ENCODE data around the gene DHTKD1.
"Not testable (repeated sequence)": the region's sequence is repeated elsewhere in the genome, so short reads cannot be mapped to it uniquely, and the experiment has no call there.

DHTKD1 gene

GRCh38 chr10:12062754-12063482 is 5.8 kb upstream of the DHTKD1 start:
- H3K9me3 ChIP-seq (ENCODE audit: control insufficient read depth in 5 of 5, low read length in 5 of 5): no peaks in the 10 kb centered on the region
- no peak overlapping the region for H3K27ac ChIP-seq (ENCODE audit: low read depth, low read length)
- no peaks in the 10 kb centered on the region for H3K36me3 ChIP-seq (ENCODE audit: control insufficient read depth in 5 of 5, insufficient read depth in 5 of 5, low read length in 5 of 5)
- no peak overlapping the region for H3K4me3 ChIP-seq (ENCODE audit: low read depth in 1 of 5, low read length in 5 of 5)
- H3K9ac ChIP-seq (ENCODE audit: low read length in 5 of 5): no peak overlapping the region
- no peaks in the 10 kb centered on the region for H3K4me1 ChIP-seq (ENCODE audit: control insufficient read depth in 5 of 5, insufficient read depth in 5 of 5, low read length in 5 of 5)
- H3K27me3 ChIP-seq (ENCODE audit: control insufficient read depth in 5 of 5, insufficient read depth in 4 of 5, low read length in 5 of 5): no peaks in the 10 kb centered on the region

GRCh38 chr10:12063483-12063818 is 5.3 kb upstream of the DHTKD1 start:
- H3K9me3 ChIP-seq (ENCODE audit: control insufficient read depth in 5 of 5, low read length in 5 of 5): no peaks in the 10 kb centered on the region
- no peak overlapping the region for H3K9ac ChIP-seq (ENCODE audit: low read length in 5 of 5)
- no peak overlapping the region for H3K27ac ChIP-seq (ENCODE audit: low read depth, low read length)
- no peaks in the 10 kb centered on the region for H3K27me3 ChIP-seq (ENCODE audit: control insufficient read depth in 5 of 5, insufficient read depth in 4 of 5, low read length in 5 of 5)
- no peaks in the 10 kb centered on the region for H3K36me3 ChIP-seq (ENCODE audit: control insufficient read depth in 5 of 5, insufficient read depth in 5 of 5, low read length in 5 of 5)
- H3K4me3 ChIP-seq (ENCODE audit: low read depth in 1 of 5, low read length in 5 of 5): no peak overlapping the region
- peaks cover 0 to 4% (median 3%) of the 10 kb centered on the region in 5 donors for H3K4me1 ChIP-seq (ENCODE audit: control insufficient read depth in 5 of 5, insufficient read depth in 5 of 5, low read length in 5 of 5)

GRCh38 chr10:12067336-12067735 is 1.4 kb upstream of the DHTKD1 start:
- Histone ChIP-seq H3K9me3 (ENCODE audit: control insufficient read depth in 5 of 5, low read length in 5 of 5) (no peaks in the 10 kb centered on the region), H3K36me3 (ENCODE audit: control insufficient read depth in 5 of 5, insufficient read depth in 5 of 5, low read length in 5 of 5) (no peaks in the 10 kb centered on the region), H3K4me3 (ENCODE audit: low read depth in 1 of 5, low read length in 5 of 5) (no peak overlapping the region), H3K27ac (ENCODE audit: low read depth, low read length) (no peak overlapping the region), H3K4me1 (ENCODE audit: control insufficient read depth in 5 of 5, insufficient read depth in 5 of 5, low read length in 5 of 5) (peaks cover 0 to 16% (median 13%) of the 10 kb centered on the region in 5 donors), H3K9ac (ENCODE audit: low read length in 5 of 5) (no peak overlapping the region), H3K27me3 (ENCODE audit: control insufficient read depth in 5 of 5, insufficient read depth in 4 of 5, low read length in 5 of 5) (no peaks in the 10 kb centered on the region)

DNA sequence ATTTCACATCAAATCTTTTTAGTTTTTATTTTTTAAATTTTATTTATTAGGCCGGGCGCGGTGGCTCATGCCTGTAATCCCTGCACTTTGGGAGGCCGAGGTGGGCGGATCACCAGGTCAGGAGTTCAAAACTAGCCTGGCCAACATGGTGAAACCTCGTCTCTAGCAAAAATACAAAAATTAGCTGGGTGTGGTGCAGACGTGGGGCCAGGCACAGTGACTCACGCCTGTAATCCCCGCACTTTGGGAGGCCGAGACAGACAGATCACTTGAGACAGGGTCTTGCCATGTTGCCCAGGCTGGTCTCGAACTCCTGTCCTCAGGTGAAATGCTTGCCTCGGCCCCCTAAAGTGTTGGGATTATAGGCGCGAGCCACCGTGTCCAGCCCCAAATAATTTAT is 2.7 kb downstream of the DHTKD1 start:
- H3K9ac ChIP-seq (ENCODE audit: low read length in 5 of 5); H3K27me3 ChIP-seq (ENCODE audit: control insufficient read depth in 5 of 5, insufficient read depth in 4 of 5, low read length in 5 of 5); H3K36me3 ChIP-seq (ENCODE audit: control insufficient read depth in 5 of 5, insufficient read depth in 5 of 5, low read length in 5 of 5); H3K4me3 ChIP-seq (ENCODE audit: low read depth in 1 of 5, low read length in 5 of 5); H3K9me3 ChIP-seq (ENCODE audit: control insufficient read depth in 5 of 5, low read length in 5 of 5); H3K27ac ChIP-seq (ENCODE audit: low read depth, low read length): not testable (repeated sequence)
- H3K4me1 ChIP-seq (ENCODE audit: control insufficient read depth in 5 of 5, insufficient read depth in 5 of 5, low read length in 5 of 5): peaks cover 0 to 16% (median 13%) of the 10 kb centered on the region in 5 donors

DNA sequence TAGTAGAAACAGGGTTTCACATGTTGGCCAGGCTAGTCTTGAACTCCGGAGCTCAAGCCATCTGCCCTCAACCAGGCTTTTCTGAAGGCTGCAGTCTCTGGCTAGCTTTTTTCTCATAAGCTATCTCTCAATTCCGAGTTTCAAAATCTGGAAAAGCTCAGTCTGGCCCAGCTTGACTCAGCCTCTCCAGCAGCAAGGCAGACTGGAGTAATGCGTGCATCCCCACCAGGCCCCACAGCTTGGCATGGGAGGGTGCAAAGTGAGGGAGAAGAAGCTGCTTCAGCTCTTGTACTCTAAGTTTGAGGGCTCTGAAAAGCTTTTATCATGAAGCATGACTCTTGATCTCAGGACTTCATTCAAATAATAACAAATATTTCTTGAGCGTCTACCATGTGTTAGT is 4.8 kb downstream of the DHTKD1 start:
- Histone ChIP-seq H3K27ac (ENCODE audit: low read depth, low read length) (no peak overlapping the region), H3K36me3 (ENCODE audit: control insufficient read depth in 5 of 5, insufficient read depth in 5 of 5, low read length in 5 of 5) (peaks cover 0 to 7% (median 3%) of the 10 kb centered on the region in 5 donors), H3K27me3 (ENCODE audit: control insufficient read depth in 5 of 5, insufficient read depth in 4 of 5, low read length in 5 of 5) (no peaks in the 10 kb centered on the region), H3K9ac (ENCODE audit: low read length in 5 of 5) (no peak overlapping the region), H3K4me1 (ENCODE audit: control insufficient read depth in 5 of 5, insufficient read depth in 5 of 5, low read length in 5 of 5) (peaks cover 0 to 12% (median 10%) of the 10 kb centered on the region in 5 donors), H3K4me3 (ENCODE audit: low read depth in 1 of 5, low read length in 5 of 5) (no peak overlapping the region), H3K9me3 (ENCODE audit: control insufficient read depth in 5 of 5, low read length in 5 of 5) (no peaks in the 10 kb centered on the region)

GRCh38 chr10:12077580-12078180 is 8.9 kb downstream of the DHTKD1 start:
- no peak overlapping the region for H3K27ac ChIP-seq (ENCODE audit: low read depth, low read length)
- no peak overlapping the region for H3K9ac ChIP-seq (ENCODE audit: low read length in 5 of 5)
- peaks cover 0 to 16% (median 9%) of the 10 kb centered on the region in 5 donors for H3K36me3 ChIP-seq (ENCODE audit: control insufficient read depth in 5 of 5, insufficient read depth in 5 of 5, low read length in 5 of 5)
- H3K4me1 ChIP-seq (ENCODE audit: control insufficient read depth in 5 of 5, insufficient read depth in 5 of 5, low read length in 5 of 5): no peaks in the 10 kb centered on the region
- H3K9me3 ChIP-seq (ENCODE audit: control insufficient read depth in 5 of 5, low read length in 5 of 5): no peaks in the 10 kb centered on the region
- H3K27me3 ChIP-seq (ENCODE audit: control insufficient read depth in 5 of 5, insufficient read depth in 4 of 5, low read length in 5 of 5): no peaks in the 10 kb centered on the region
- H3K4me3 ChIP-seq (ENCODE audit: low read depth in 1 of 5, low read length in 5 of 5): no peak overlapping the region

GRCh38 chr10:12081470-12081869 is 12.7 kb downstream of the DHTKD1 start:
- Histone ChIP-seq H3K9me3 (ENCODE audit: control insufficient read depth in 5 of 5, low read length in 5 of 5) (no peaks in the 10 kb centered on the region), H3K27me3 (ENCODE audit: control insufficient read depth in 5 of 5, insufficient read depth in 4 of 5, low read length in 5 of 5) (no peaks in the 10 kb centered on the region), H3K9ac (ENCODE audit: low read length in 5 of 5) (no peak overlapping the region), H3K27ac (ENCODE audit: low read depth, low read length) (no peak overlapping the region), H3K4me3 (ENCODE audit: low read depth in 1 of 5, low read length in 5 of 5) (no peak overlapping the region), H3K4me1 (ENCODE audit: control insufficient read depth in 5 of 5, insufficient read depth in 5 of 5, low read length in 5 of 5) (no peaks in the 10 kb centered on the region), H3K36me3 (ENCODE audit: control insufficient read depth in 5 of 5, insufficient read depth in 5 of 5, low read length in 5 of 5) (peaks cover 0 to 36% (median 22%) of the 10 kb centered on the region in 5 donors)

GRCh38 chr10:12081879-12082557 is 13.3 kb downstream of the DHTKD1 start:
- no peak overlapping the region for H3K9ac ChIP-seq (ENCODE audit: low read length in 5 of 5)
- no peak overlapping the region for H3K27ac ChIP-seq (ENCODE audit: low read depth, low read length)
- no peaks in the 10 kb centered on the region for H3K4me1 ChIP-seq (ENCODE audit: control insufficient read depth in 5 of 5, insufficient read depth in 5 of 5, low read length in 5 of 5)
- H3K9me3 ChIP-seq (ENCODE audit: control insufficient read depth in 5 of 5, low read length in 5 of 5): no peaks in the 10 kb centered on the region
- peaks cover 0 to 41% (median 28%) of the 10 kb centered on the region in 5 donors for H3K36me3 ChIP-seq (ENCODE audit: control insufficient read depth in 5 of 5, insufficient read depth in 5 of 5, low read length in 5 of 5)
- H3K27me3 ChIP-seq (ENCODE audit: control insufficient read depth in 5 of 5, insufficient read depth in 4 of 5, low read length in 5 of 5): no peaks in the 10 kb centered on the region
- no peak overlapping the region for H3K4me3 ChIP-seq (ENCODE audit: low read depth in 1 of 5, low read length in 5 of 5)

DNA sequence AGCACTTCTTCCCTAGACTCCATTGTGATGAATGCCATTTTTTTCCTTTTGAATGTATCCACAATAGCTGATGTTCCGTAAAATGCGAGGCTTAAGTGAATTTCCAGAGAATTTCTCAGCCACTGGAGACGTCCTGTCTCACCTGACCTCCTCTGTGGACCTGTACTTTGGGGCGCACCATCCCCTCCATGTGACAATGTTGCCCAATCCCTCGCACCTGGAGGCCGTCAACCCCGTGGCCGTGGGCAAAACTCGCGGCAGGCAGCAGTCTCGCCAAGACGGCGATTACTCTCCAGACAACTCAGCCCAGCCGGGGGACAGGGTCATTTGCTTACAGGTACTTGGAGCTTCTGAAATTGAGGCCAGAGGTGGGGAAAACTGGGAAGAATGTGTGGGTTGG is 20.2 kb downstream of the DHTKD1 start:
- peaks cover 11 to 75% (median 52%) of the 10 kb centered on the region in 5 donors for H3K36me3 ChIP-seq (ENCODE audit: control insufficient read depth in 5 of 5, insufficient read depth in 5 of 5, low read length in 5 of 5)
- H3K9ac ChIP-seq (ENCODE audit: low read length in 5 of 5): no peak overlapping the region
- H3K27me3 ChIP-seq (ENCODE audit: control insufficient read depth in 5 of 5, insufficient read depth in 4 of 5, low read length in 5 of 5): no peaks in the 10 kb centered on the region

GRCh38 chr10:12091421-12091820 is 22.7 kb downstream of the DHTKD1 start:
- Histone ChIP-seq H3K27me3 (ENCODE audit: control insufficient read depth in 5 of 5, insufficient read depth in 4 of 5, low read length in 5 of 5) (no peaks in the 10 kb centered on the region), H3K36me3 (ENCODE audit: control insufficient read depth in 5 of 5, insufficient read depth in 5 of 5, low read length in 5 of 5) (peaks cover 11 to 74% (median 49%) of the 10 kb centered on the region in 5 donors), H3K9me3 (ENCODE audit: control insufficient read depth in 5 of 5, low read length in 5 of 5) (no peaks in the 10 kb centered on the region), H3K4me1 (ENCODE audit: control insufficient read depth in 5 of 5, insufficient read depth in 5 of 5, low read length in 5 of 5) (no peaks in the 10 kb centered on the region), H3K27ac (ENCODE audit: low read depth, low read length) (no peak overlapping the region), H3K9ac (ENCODE audit: low read length in 5 of 5) (no peak overlapping the region), H3K4me3 (ENCODE audit: low read depth in 1 of 5, low read length in 5 of 5) (no peak overlapping the region)

More for the DNA sequence above, 20.2 kb downstream of the DHTKD1 start:
- Histone ChIP-seq H3K9me3 (ENCODE audit: control insufficient read depth in 5 of 5, low read length in 5 of 5) (no peaks in the 10 kb centered on the region), H3K4me3 (ENCODE audit: low read depth in 1 of 5, low read length in 5 of 5) (no peak overlapping the region), H3K4me1 (ENCODE audit: control insufficient read depth in 5 of 5, insufficient read depth in 5 of 5, low read length in 5 of 5) (no peaks in the 10 kb centered on the region), H3K27ac (ENCODE audit: low read depth, low read length) (no peak overlapping the region)
